HepG2 (cell line): Measurements from ENCODE around the gene KRT34.

Experiments
- NCOA5 ChIP-seq: sonication (generic); formaldehyde crosslinking; IDR thresholded peaks from 2 replicates; pipeline ENCODE4 v1.4.0; 2020; ENCODE audit warnings: missing genetic modification reagents
- NFE2 ChIP-seq: sonication (generic); formaldehyde crosslinking; IDR thresholded peaks from 2 replicates; pipeline ENCODE4 v1.4.0; 2020; ENCODE audit warnings: missing genetic modification reagents
- SMAD1 ChIP-seq: sonication (generic); formaldehyde crosslinking; IDR thresholded peaks from 2 replicates; pipeline ENCODE4 v1.4.0; 2020; ENCODE audit warnings: missing genetic modification reagents, low read depth, mild to moderate bottlenecking, borderline replicate concordance
- SNAI1 ChIP-seq: sonication (generic); formaldehyde crosslinking; IDR thresholded peaks from 2 replicates; pipeline ENCODE4 v1.5.0; 2020; ENCODE audit warnings: mild to moderate bottlenecking, missing genetic modification reagents, borderline replicate concordance
- ZKSCAN1 ChIP-seq: fragments of 150-350 bp; IDR thresholded peaks from 2 replicates; pipeline ENCODE4 v1.6.1; 2014; ENCODE audit warnings: low read length
- ZNF672 ChIP-seq: sonication (generic); formaldehyde crosslinking; IDR thresholded peaks from 2 replicates; pipeline ENCODE4 v1.8.1; 2022; ENCODE audit warnings: missing genetic modification reagents
- TF ChIP-seq, protein P1 (sequence below): sonication (generic); formaldehyde crosslinking; IDR thresholded peaks from 2 replicates; pipeline ENCODE4 v1.5.0; 2020; ENCODE audit warnings: mild to moderate bottlenecking, missing genetic modification reagents, moderate library complexity
- TF ChIP-seq, protein P2 (sequence below): sonication (generic); formaldehyde crosslinking; IDR thresholded peaks from 2 replicates; pipeline ENCODE4 v1.4.0; 2020; ENCODE audit warnings: missing genetic modification reagents
- TF ChIP-seq, protein P3 (sequence below): sonication (generic); formaldehyde crosslinking; IDR thresholded peaks from 2 replicates; pipeline ENCODE4 v1.8.1; 2022; ENCODE audit warnings: mild to moderate bottlenecking, missing genetic modification reagents

DNA sequence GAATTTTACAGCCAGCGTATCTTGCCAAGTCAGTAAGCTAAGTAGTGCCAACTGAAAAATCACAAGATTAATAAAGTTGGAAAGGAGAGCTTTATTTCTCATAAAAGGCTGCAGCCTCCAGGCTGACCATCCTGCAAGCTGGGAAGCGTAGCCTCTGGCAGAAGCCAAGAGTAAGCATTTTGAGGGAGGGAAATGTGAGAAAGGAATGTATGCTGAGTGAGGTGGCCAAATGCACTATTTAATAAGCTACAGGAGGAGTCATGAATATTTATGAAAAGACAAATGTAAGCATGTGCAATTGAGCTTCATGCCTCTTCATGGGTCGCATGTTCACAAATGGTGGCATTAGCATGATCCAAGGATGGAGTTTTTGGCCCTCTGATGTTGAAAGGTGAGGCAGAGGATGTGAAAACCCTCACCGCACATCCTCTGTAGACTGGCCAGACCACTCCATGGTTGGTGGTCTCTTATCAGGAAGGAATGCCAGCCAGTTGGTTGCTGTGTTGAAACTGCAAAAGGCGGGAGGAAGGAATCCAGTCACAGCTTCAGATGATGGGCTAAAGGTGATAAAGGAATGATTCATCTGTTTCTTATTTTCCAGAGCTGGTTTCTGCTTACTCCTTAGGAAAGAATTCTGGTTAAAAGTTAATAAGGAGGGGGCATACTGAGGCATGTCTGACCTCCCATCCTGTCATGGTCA is 21.7 kb downstream of the KRT34 start:
- TF ChIP-seq, protein P1, sequence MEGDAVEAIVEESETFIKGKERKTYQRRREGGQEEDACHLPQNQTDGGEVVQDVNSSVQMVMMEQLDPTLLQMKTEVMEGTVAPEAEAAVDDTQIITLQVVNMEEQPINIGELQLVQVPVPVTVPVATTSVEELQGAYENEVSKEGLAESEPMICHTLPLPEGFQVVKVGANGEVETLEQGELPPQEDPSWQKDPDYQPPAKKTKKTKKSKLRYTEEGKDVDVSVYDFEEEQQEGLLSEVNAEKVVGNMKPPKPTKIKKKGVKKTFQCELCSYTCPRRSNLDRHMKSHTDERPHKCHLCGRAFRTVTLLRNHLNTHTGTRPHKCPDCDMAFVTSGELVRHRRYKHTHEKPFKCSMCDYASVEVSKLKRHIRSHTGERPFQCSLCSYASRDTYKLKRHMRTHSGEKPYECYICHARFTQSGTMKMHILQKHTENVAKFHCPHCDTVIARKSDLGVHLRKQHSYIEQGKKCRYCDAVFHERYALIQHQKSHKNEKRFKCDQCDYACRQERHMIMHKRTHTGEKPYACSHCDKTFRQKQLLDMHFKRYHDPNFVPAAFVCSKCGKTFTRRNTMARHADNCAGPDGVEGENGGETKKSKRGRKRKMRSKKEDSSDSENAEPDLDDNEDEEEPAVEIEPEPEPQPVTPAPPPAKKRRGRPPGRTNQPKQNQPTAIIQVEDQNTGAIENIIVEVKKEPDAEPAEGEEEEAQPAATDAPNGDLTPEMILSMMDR: no peak
- TF ChIP-seq NCOA5 (CRISPR knock-in tag) (no peak), SMAD1 (CRISPR knock-in tag) (no peak), ZNF672 (CRISPR knock-in tag) (no peak), SNAI1 (CRISPR knock-in tag) (no peak), NFE2 (no peak), ZKSCAN1 (no peak)
- TF ChIP-seq, protein P2, sequence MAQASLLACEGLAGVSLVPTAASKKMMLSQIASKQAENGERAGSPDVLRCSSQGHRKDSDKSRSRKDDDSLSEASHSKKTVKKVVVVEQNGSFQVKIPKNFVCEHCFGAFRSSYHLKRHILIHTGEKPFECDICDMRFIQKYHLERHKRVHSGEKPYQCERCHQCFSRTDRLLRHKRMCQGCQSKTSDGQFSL: no peak
- TF ChIP-seq, protein P3, sequence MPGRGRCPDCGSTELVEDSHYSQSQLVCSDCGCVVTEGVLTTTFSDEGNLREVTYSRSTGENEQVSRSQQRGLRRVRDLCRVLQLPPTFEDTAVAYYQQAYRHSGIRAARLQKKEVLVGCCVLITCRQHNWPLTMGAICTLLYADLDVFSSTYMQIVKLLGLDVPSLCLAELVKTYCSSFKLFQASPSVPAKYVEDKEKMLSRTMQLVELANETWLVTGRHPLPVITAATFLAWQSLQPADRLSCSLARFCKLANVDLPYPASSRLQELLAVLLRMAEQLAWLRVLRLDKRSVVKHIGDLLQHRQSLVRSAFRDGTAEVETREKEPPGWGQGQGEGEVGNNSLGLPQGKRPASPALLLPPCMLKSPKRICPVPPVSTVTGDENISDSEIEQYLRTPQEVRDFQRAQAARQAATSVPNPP (CRISPR knock-in tag): no peak
